DMS 273 treated with DMSO at 0.1 percent for 48 hours (cell line): Measurements from ENCODE around the gene PGAP3.
A peak's percentile ranks its signal among the peaks of the same experiment; 100 is the strongest.
"Not testable (repeated sequence)": the region's sequence is repeated elsewhere in the genome, so short reads cannot be mapped to it uniquely, and the experiment has no call there.

Experiments
- DNase-seq: peaks from one replicate; lab custom pipeline; 2025; lab: John Stamatoyannopoulos, UW

The PGAP3 gene

GRCh38 chr17:39687546-39688474, at the start of gene PGAP3:
Gene PGAP3 (minus strand): TSS chr17:39688057. CDS start chr17:39688014, 43 bp downstream.
- DNase-seq = peak; percentile 81

- no peak for DNase-seq
Measured at GRCh38 chr17:39737206-39737759, 49.4 kb upstream of the PGAP3 start.

- no peak for DNase-seq
Measured at GRCh38 chr17:39736319-39737165, 48.7 kb upstream of the PGAP3 start.

GRCh38 chr17:39735882-39736281, 48.0 kb upstream of the PGAP3 start:
- no peak for DNase-seq

GRCh38 chr17:39732586-39732985, 44.7 kb upstream of the PGAP3 start:
- no peak for DNase-seq

GRCh38 chr17:39730095-39730921, 42.5 kb upstream of the PGAP3 start, which contains the start of gene MIEN1:
Gene MIEN1 (minus strand): TSS chr17:39730532. CDS start chr17:39730495, 37 bp downstream.
- peak; percentile 14 for DNase-seq

GRCh38 chr17:39729280-39729851, 41.5 kb upstream of the PGAP3 start:
- no peak for DNase-seq

- no peak for DNase-seq
Measured at GRCh38 chr17:39727556-39727955, 39.7 kb upstream of the PGAP3 start.

GRCh38 chr17:39726617-39727016, 38.8 kb upstream of the PGAP3 start:
- no peak for DNase-seq

- DNase-seq = not testable (repeated sequence)
Measured at GRCh38 chr17:39725923-39726322, 38.1 kb upstream of the PGAP3 start.

GRCh38 chr17:39724731-39725130, 36.9 kb upstream of the PGAP3 start:
- no peak for DNase-seq

GRCh38 chr17:39722965-39723848, 35.4 kb upstream of the PGAP3 start:
- DNase-seq = no peak

GRCh38 chr17:39722104-39722503, 34.2 kb upstream of the PGAP3 start:
- DNase-seq = no peak

- no peak for DNase-seq
Measured at GRCh38 chr17:39719563-39720355, 31.9 kb upstream of the PGAP3 start.

GRCh38 chr17:39717660-39718059, 29.8 kb upstream of the PGAP3 start:
- DNase-seq = no peak

GRCh38 chr17:39716879-39717536, 29.2 kb upstream of the PGAP3 start:
- no peak for DNase-seq

- no peak for DNase-seq
Measured at GRCh38 chr17:39716073-39716818, 28.4 kb upstream of the PGAP3 start.
